ACC112 (cell line): ENCODE data around the gene CFAP141.
A peak's percentile ranks its signal among the peaks of the same experiment; 100 is the strongest.
"Not testable (repeated sequence)": the region's sequence is repeated elsewhere in the genome, so short reads cannot be mapped to it uniquely, and the experiment has no call there.

Source experiments
- H2AFZ ChIP-seq: fragments of 200-600 bp; sonication (generic); one replicate; pipeline ENCODE4 v1.6.0; 2017; ENCODE audit warnings: antibody characterized with exemption, low read length; ENCODE audit not compliant: unreplicated experiment
- H3K27ac ChIP-seq: fragments of 200-600 bp; sonication (generic); 2 replicates; pipeline ENCODE4 v1.5.1; 2014; ENCODE audit warnings: low read depth, mild to moderate bottlenecking, antibody characterized with exemption, low read length, moderate library complexity
- H3K27me3 ChIP-seq: fragments of 200-600 bp; sonication (generic); 2 replicates; pipeline ENCODE4 v1.6.1; 2014; ENCODE audit warnings: mild to moderate bottlenecking, antibody characterized with exemption, low read length, moderate library complexity, mixed read lengths; ENCODE audit not compliant: insufficient read depth
- H3K36me3 ChIP-seq: fragments of 200-600 bp; sonication (generic); 2 replicates; pipeline ENCODE4 v1.6.1; 2016; ENCODE audit warnings: mild to moderate bottlenecking, antibody characterized with exemption, low read length, moderate library complexity, mixed read lengths; ENCODE audit not compliant: insufficient read depth
- H3K4me1 ChIP-seq: fragments of 200-600 bp; sonication (generic); one replicate; pipeline ENCODE4 v1.6.1; 2016; ENCODE audit warnings: low read length, mixed read lengths; ENCODE audit not compliant: insufficient read depth, unreplicated experiment, control insufficient read depth
- H3K4me3 ChIP-seq: fragments of 200-600 bp; sonication (generic); 2 replicates; pipeline ENCODE4 v1.5.1; 2014; ENCODE audit warnings: mild to moderate bottlenecking, low read depth, low read length
- H3K79me2 ChIP-seq: fragments of 200-600 bp; sonication (generic); one replicate; pipeline ENCODE4 v1.6.0; 2016; ENCODE audit warnings: low read length; ENCODE audit not compliant: control insufficient read depth, unreplicated experiment, insufficient read depth

Gene CFAP141

GRCh38 chr1:154206196-154206595 lies at the start of gene CFAP141:
CFAP141 (minus strand) TSS chr1:154206333; CDS start chr1:154206307, 26 bp downstream.
- no peaks in the 10 kb centered on the region for H3K27me3 ChIP-seq
- no peaks in the 10 kb centered on the region for H3K79me2 ChIP-seq
- H2AFZ ChIP-seq = no peak within 1 kb of the TSS
- no peaks in the 10 kb centered on the region for H3K4me1 ChIP-seq
- H3K4me3 ChIP-seq = no peak within 1 kb of the TSS
- H3K27ac ChIP-seq = peak within 1 kb of the TSS; percentile 64
- peaks cover 19% of the 10 kb centered on the region; the same call in 1 of the 2 replicates for H3K36me3 ChIP-seq

GRCh38 chr1:154253671-154254070 lies 47.5 kb upstream of the CFAP141 start:
- H3K27me3 ChIP-seq = no peaks in the 10 kb centered on the region
- peaks cover 2% of the 10 kb centered on the region for H3K79me2 ChIP-seq
- no peak overlapping the region for H3K4me3 ChIP-seq
- H3K4me1 ChIP-seq = no peaks in the 10 kb centered on the region
- no peak overlapping the region for H2AFZ ChIP-seq
- H3K36me3 ChIP-seq = peaks cover 66% of the 10 kb centered on the region
- H3K27ac ChIP-seq = peak overlapping the region; percentile 13; the same call in 1 of the 2 replicates

DNA sequence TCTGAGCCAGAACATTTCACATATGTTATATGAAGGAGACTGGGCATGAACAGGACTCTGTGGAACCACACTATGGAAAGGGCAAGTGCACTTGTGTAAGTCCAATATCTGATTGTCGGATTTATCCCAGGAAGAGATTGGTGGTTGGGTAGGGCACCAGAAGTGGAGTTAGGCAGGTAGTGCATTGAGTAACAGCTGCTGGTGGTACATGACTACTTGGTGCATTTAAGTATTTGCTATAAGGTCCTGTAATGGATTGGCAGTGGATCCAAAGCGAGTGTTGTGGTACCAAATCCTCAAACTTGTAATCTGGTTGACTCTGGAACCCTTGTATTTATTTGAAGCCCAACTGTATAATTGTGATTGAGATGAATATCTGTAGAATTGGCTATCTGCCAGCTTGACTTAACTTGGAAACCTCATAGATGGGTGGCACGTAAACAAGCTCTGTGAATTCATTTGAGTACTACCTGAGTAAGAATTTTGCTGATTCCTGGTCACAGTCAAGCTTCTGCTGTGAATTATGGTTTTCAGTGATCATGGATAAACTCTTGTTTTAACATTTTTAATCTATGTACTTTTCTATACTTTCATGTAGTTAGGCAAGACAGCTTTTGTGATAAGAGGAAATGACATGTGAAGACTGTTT lies 35.7 kb upstream of the CFAP141 start:
- peaks cover 4% of the 10 kb centered on the region for H3K4me1 ChIP-seq
- no peaks in the 10 kb centered on the region for H3K27me3 ChIP-seq
- H3K4me3 ChIP-seq = no peak overlapping the region
- H3K27ac ChIP-seq = no peak overlapping the region
- H2AFZ ChIP-seq = no peak overlapping the region
- peaks cover 64% of the 10 kb centered on the region for H3K36me3 ChIP-seq
- peaks cover 60% of the 10 kb centered on the region for H3K79me2 ChIP-seq

DNA sequence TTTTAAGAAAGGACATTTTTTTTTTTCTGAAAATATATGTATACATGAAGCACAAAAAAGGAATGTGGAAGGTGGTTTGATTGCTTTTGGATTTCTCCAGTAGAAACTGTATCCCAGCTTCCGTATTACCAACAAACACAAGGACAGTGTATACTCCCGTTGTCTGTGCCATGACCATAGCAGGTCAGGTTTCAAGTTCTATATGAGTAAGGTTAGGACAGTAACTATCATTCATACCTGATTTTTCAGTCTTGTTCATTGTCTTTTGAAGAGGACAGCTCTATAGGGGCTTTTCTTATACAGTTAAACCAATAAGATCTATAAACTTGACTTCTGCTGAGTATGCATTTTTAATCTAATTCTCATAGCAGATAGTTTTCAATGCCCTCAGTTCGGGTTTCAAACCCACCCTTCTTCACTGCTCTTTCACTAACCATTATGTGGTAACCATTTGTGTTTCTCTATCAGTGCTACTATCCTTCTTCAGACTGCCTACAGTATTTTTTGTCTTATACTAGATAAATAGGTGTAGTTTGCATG lies 34.2 kb upstream of the CFAP141 start:
- Histone ChIP-seq H3K4me3 (no peak overlapping the region), H3K79me2 (peaks cover 59% of the 10 kb centered on the region), H3K36me3 (peaks cover 65% of the 10 kb centered on the region), H2AFZ (no peak overlapping the region), H3K4me1 (peaks cover 4% of the 10 kb centered on the region), H3K27ac (no peak overlapping the region), H3K27me3 (no peaks in the 10 kb centered on the region)

GRCh38 chr1:154239491-154239890 lies 33.4 kb upstream of the CFAP141 start:
- Histone ChIP-seq H3K36me3 (peaks cover 63% of the 10 kb centered on the region), H2AFZ (no peak overlapping the region), H3K4me1 (peaks cover 4% of the 10 kb centered on the region), H3K27me3 (no peaks in the 10 kb centered on the region), H3K79me2 (peaks cover 60% of the 10 kb centered on the region), H3K4me3 (no peak overlapping the region), H3K27ac (no peak overlapping the region)

GRCh38 chr1:154237880-154238506 lies 31.9 kb upstream of the CFAP141 start:
- Histone ChIP-seq H3K27me3 (no peaks in the 10 kb centered on the region), H2AFZ (no peak overlapping the region), H3K27ac (no peak overlapping the region), H3K4me1 (peaks cover 4% of the 10 kb centered on the region), H3K36me3 (peaks cover 54% of the 10 kb centered on the region), H3K4me3 (no peak overlapping the region), H3K79me2 (peaks cover 58% of the 10 kb centered on the region)

- peaks cover 50% of the 10 kb centered on the region for H3K36me3 ChIP-seq
- H2AFZ ChIP-seq = no peak overlapping the region
- peaks cover 58% of the 10 kb centered on the region for H3K79me2 ChIP-seq
- peaks cover 4% of the 10 kb centered on the region for H3K4me1 ChIP-seq
- H3K27ac ChIP-seq = no peak overlapping the region
- no peaks in the 10 kb centered on the region for H3K27me3 ChIP-seq
- H3K4me3 ChIP-seq = no peak overlapping the region
Measured at GRCh38 chr1:154237435-154237834, 31.3 kb upstream of the CFAP141 start.

DNA sequence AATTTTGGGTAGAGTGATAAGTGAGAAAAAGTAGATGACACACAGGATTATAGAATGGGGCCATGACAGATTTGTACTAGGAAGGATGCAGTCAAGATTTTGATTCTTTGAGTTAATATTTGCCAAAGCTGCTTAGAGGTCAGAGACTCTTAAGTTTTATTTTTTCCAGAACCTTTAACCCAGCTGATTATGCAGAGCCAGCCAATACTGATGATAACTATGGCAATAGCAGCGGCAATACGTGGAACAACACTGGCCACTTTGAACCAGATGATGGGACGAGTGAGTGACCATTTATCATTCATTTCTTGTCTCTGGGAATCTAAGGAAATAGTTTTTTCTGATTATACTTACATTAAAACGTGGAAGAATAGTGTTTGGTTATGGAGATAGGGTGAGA lies 30.7 kb upstream of the CFAP141 start:
- H2AFZ ChIP-seq = no peak overlapping the region
- peaks cover 58% of the 10 kb centered on the region for H3K79me2 ChIP-seq
- H3K36me3 ChIP-seq = peaks cover 45% of the 10 kb centered on the region
- H3K27ac ChIP-seq = no peak overlapping the region
- H3K4me1 ChIP-seq = peaks cover 1% of the 10 kb centered on the region
- no peaks in the 10 kb centered on the region for H3K27me3 ChIP-seq
- H3K4me3 ChIP-seq = no peak overlapping the region

- Histone ChIP-seq H3K36me3 (peaks cover 65% of the 10 kb centered on the region), H3K79me2 (peaks cover 53% of the 10 kb centered on the region)
- not testable (repeated sequence) for H3K27ac ChIP-seq, H3K4me1 ChIP-seq, H3K4me3 ChIP-seq, H2AFZ ChIP-seq, H3K27me3 ChIP-seq
Measured at GRCh38 chr1:154233127-154233526, 27.0 kb upstream of the CFAP141 start.

DNA sequence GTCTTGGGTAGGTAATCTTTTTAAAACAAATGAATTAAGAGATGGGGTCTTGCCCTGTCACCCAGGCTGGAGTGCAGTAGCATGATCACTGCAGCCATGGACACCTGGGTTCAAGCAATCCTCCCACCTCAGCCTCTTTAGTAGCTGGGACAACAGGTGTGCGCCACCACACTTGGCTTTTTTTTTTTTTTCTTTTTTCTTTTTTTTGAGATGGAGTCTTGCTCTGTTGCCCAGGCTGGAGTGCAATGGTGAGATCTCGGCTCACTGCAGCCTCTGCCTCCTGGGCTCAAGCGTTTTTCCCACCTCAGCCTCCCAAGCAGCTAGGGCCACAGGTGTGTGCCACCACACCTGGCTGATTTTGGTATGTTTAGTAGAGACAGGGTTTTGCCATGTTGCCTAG lies 25.0 kb upstream of the CFAP141 start:
- not testable (repeated sequence) for H3K27ac ChIP-seq, H3K4me3 ChIP-seq, H2AFZ ChIP-seq, H3K27me3 ChIP-seq, H3K4me1 ChIP-seq
- Histone ChIP-seq H3K36me3 (peaks cover 54% of the 10 kb centered on the region), H3K79me2 (peaks cover 57% of the 10 kb centered on the region)

DNA sequence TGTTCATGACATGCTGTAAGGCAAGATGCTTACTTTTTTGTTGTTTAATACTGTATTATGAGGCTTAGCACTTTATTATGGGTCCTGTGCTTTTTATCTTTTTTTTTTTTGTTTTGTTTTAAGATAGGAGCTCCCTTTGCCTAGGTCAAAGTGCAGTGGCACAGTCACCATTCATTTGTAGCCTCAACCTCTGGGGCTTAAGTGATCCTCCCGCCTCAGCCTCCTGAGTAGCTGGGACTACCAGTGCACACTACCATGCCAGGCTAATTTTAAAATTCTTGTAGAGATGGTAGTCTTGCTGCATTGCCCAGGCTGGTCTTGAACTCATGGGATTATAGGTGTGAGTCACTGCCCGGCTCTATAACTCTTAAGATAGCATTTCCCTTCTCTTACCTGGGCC lies 19.2 kb upstream of the CFAP141 start:
- Histone ChIP-seq H3K36me3 (peaks cover 48% of the 10 kb centered on the region), H2AFZ (no peak overlapping the region)

More for the DNA sequence above, 19.2 kb upstream of the CFAP141 start:
- no peak overlapping the region for H3K4me3 ChIP-seq
- peaks cover 85% of the 10 kb centered on the region for H3K79me2 ChIP-seq
- no peaks in the 10 kb centered on the region for H3K27me3 ChIP-seq
- peaks cover 31% of the 10 kb centered on the region for H3K4me1 ChIP-seq
- no peak overlapping the region for H3K27ac ChIP-seq
